ENCODE measurements around the gene SIX6. TPM values are rescaled to one million over a fixed set of nuclear protein-coding genes. Genes with fewer than 3 reads are reported as not detected.

SIX6 gene
- total RNA-seq, 1 experiment from 2014 or later, result not detected

DNA sequence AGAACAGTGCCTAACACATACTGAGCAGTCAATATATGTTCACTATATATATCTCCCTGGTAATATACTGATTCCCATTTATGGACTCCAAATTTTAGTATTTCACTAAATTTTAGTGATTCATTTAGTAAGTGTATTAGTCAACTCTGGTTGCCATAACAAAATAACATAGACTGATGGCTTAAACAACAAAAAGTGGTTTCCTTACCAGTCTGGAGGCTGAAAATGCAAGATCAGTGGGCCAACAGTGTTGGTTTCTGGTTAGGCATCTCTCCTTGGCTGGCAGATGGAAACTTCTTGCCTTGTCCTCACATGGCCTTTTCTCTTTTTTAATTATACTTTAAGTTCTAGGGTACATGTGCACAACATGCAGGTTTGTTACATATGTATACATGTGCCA lies 28.7 kb downstream of the SIX6 start:
- ChIA-PET POLR2A (ENCODE audit: unreplicated experiment) (no interaction called here), CTCF (no interaction called here)
- no peaks in the 10 kb centered on the region for H3K79me2 ChIP-seq (ENCODE audit: low read depth)
- H3F3A ChIP-seq (ENCODE audit: insufficient read depth, low read depth), result no peaks in the 10 kb centered on the region
- H2AFZ ChIP-seq, result no peak overlapping the region
- H3K27ac ChIP-seq, result no peak overlapping the region
- H3K4me3 ChIP-seq, result no peak overlapping the region
- no peak for TF ChIP-seq EZH2 (IDR thresholded peaks at IDR 0.05; ENCODE audit: low read depth)
- TF ChIP-seq, protein P1, sequence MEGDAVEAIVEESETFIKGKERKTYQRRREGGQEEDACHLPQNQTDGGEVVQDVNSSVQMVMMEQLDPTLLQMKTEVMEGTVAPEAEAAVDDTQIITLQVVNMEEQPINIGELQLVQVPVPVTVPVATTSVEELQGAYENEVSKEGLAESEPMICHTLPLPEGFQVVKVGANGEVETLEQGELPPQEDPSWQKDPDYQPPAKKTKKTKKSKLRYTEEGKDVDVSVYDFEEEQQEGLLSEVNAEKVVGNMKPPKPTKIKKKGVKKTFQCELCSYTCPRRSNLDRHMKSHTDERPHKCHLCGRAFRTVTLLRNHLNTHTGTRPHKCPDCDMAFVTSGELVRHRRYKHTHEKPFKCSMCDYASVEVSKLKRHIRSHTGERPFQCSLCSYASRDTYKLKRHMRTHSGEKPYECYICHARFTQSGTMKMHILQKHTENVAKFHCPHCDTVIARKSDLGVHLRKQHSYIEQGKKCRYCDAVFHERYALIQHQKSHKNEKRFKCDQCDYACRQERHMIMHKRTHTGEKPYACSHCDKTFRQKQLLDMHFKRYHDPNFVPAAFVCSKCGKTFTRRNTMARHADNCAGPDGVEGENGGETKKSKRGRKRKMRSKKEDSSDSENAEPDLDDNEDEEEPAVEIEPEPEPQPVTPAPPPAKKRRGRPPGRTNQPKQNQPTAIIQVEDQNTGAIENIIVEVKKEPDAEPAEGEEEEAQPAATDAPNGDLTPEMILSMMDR (conservative IDR thresholded peaks at IDR 0.05), result no peak
- DNase-seq, result no peak
- H3K9me3 ChIP-seq (ENCODE audit: insufficient read depth, low read depth), result 0 out of 2 replicates have a peak, but pooled peaks cover 3% of the 10 kb centered on the region
- intact Hi-C loops (cut with micrococcal nuclease; ENCODE audit: unreplicated experiment), result no loop called here
- no peaks in the 10 kb centered on the region for H3K4me1 ChIP-seq (replicated peaks; ENCODE audit: insufficient read depth)
- H3K27me3 ChIP-seq (ENCODE audit: insufficient read depth, low read depth), result no peaks in the 10 kb centered on the region
- H3K4me2 ChIP-seq, result no peak overlapping the region
- no peaks in the 10 kb centered on the region for H4K20me1 ChIP-seq (ENCODE audit: insufficient read depth)
- no TSS peak for BruUV-seq (replicated peaks)
- H3K36me3 ChIP-seq (ENCODE audit: low read depth), result no peaks in the 10 kb centered on the region
- no peaks in the 10 kb centered on the region for H3K9me2 ChIP-seq (ENCODE audit: insufficient read depth)

DNA sequence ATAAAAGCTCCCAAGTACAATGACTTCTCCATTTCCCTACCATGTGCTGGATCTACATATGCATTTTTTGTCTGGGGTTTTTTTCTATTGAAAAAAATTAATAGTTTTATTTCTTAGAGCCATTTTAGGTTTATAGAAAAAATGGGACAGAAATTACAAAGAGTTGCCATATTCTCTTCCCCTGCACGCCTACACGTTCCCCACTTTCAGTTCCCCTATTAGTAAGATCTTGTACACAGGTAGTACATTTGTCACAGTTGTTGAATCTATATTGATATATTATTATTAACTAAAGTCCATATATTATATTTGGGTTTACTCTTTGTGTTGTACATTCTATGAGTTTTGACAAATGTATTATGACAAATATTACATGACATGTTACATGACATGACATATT lies 35.7 kb downstream of the SIX6 start:
- intact Hi-C loops (cut with micrococcal nuclease; ENCODE audit: unreplicated experiment), result no loop called here
- no peak overlapping the region for H2AFZ ChIP-seq
- no peaks in the 10 kb centered on the region for H3K36me3 ChIP-seq (ENCODE audit: low read depth)
- no peak overlapping the region for H3K4me3 ChIP-seq
- no peaks in the 10 kb centered on the region for H3F3A ChIP-seq (ENCODE audit: insufficient read depth, low read depth)
- ChIA-PET CTCF (no interaction called here), POLR2A (ENCODE audit: unreplicated experiment) (no interaction called here)
- no peaks in the 10 kb centered on the region for H3K4me1 ChIP-seq (replicated peaks; ENCODE audit: insufficient read depth)
- no peak for DNase-seq
- H3K9me2 ChIP-seq (ENCODE audit: insufficient read depth), result no peaks in the 10 kb centered on the region
- no peaks in the 10 kb centered on the region for H3K79me2 ChIP-seq (ENCODE audit: low read depth)
- no TSS peak for BruUV-seq (replicated peaks)
- no peaks in the 10 kb centered on the region for H3K27me3 ChIP-seq (ENCODE audit: insufficient read depth, low read depth)
- no peaks in the 10 kb centered on the region; the same call in 1 of the 2 replicates for H3K9me3 ChIP-seq (ENCODE audit: insufficient read depth, low read depth)
- no peak overlapping the region for H3K4me2 ChIP-seq
- no peak overlapping the region for H3K27ac ChIP-seq
- no peaks in the 10 kb centered on the region for H4K20me1 ChIP-seq (ENCODE audit: insufficient read depth)
- TF ChIP-seq EZH2 (IDR thresholded peaks at IDR 0.05; ENCODE audit: low read depth), result no peak
- TF ChIP-seq, protein P1 (conservative IDR thresholded peaks at IDR 0.05), result no peak

DNA sequence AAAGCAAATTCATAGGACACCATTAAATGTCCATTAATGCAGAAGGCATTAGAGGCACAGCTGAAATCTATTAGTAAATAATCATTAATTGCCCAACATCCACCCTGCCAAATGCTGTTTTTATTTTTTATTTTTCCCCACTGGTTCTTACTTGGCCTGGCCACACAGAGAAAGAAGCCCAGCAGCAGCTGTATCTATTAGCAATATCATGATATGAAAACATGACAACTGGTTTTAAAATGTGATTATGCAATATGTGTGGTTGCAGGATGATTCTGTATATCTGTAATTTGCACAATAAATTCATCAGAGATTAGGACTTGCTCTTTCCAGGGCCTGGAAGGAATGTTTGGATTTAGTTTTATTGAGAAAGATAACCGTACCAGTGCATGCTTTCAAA lies 44.9 kb downstream of the SIX6 start:
- Histone ChIP-seq H3K27me3 (ENCODE audit: insufficient read depth, low read depth) (no peaks in the 10 kb centered on the region), H3F3A (ENCODE audit: insufficient read depth, low read depth) (no peaks in the 10 kb centered on the region), H3K4me1 (replicated peaks; ENCODE audit: insufficient read depth) (no peaks in the 10 kb centered on the region), H2AFZ (no peak overlapping the region), H3K4me3 (no peak overlapping the region), H3K9me3 (ENCODE audit: insufficient read depth, low read depth) (no peaks in the 10 kb centered on the region), H4K20me1 (ENCODE audit: insufficient read depth) (no peaks in the 10 kb centered on the region), H3K36me3 (ENCODE audit: low read depth) (no peaks in the 10 kb centered on the region), H3K79me2 (ENCODE audit: low read depth) (no peaks in the 10 kb centered on the region), H3K27ac (no peak overlapping the region), H3K9me2 (ENCODE audit: insufficient read depth) (no peaks in the 10 kb centered on the region; the same call in 1 of the 2 replicates), H3K4me2 (no peak overlapping the region)
- DNase-seq, result no peak
- ChIA-PET POLR2A (ENCODE audit: unreplicated experiment) (no interaction called here), CTCF (no interaction called here)
- intact Hi-C loops (cut with micrococcal nuclease; ENCODE audit: unreplicated experiment), result no loop called here
- TF ChIP-seq, protein P1 (conservative IDR thresholded peaks at IDR 0.05), result no peak
- TF ChIP-seq EZH2 (IDR thresholded peaks at IDR 0.05; ENCODE audit: low read depth), result no peak
- BruUV-seq (replicated peaks), result no TSS peak
